Activated CD8-positive, alpha-beta memory T cell treated with anti-CD3 and anti-CD28 coated beads, Interleukin-2, amount 50 U/mL, for 24 hours (primary cell): ENCODE measurements around the gene ADK.
"Not testable (repeated sequence)": the region's sequence is repeated elsewhere in the genome, so short reads cannot be mapped to it uniquely, and the experiment has no call there.

ENCODE experiments used
- DNase-seq: peaks from one replicate; pipeline ENCODE4 v3.0.0-alpha.2; 2020; ENCODE audit errors: extremely low read depth

The ADK gene

DNA sequence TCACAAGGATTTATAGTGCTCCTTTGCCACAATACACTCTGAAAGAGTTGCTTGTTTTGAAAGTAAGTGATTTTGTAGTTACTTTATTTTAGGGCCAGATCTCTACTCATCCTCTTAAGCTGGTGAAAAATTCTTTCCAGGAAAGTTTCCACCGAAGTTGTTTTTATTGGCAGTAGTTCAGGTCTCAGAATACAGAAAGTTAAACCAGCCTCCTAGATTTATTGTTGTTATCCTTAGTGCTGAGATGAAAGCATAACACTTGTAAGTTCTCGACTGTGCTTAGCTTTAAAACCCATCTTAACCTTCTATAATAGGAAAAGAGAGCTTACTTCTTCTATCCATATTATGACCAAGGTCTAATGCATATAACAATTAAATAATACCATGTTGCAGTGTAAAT, 5.9 kb upstream of the ADK start:
- DNase-seq: no peak

DNA sequence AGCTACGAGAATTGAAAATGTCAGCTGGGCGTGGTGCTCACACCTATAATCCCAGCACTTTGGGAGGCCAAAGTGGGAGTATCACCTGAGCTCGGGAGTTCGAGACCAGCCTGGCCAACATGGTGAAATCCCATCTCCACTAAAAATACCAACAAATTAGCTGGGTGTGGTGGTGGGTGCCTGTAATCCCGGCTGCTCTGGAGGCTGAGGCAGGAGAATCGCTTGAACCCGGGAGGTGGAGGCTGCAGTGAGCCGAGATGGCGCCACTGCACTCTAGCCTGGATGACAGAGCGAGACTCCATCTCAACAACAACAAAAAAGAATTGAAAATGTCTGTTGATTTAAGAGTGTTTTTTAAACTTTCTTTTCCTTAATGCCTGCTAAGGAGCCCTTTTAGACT, 4.0 kb upstream of the ADK start:
- not testable (repeated sequence) for DNase-seq

DNA sequence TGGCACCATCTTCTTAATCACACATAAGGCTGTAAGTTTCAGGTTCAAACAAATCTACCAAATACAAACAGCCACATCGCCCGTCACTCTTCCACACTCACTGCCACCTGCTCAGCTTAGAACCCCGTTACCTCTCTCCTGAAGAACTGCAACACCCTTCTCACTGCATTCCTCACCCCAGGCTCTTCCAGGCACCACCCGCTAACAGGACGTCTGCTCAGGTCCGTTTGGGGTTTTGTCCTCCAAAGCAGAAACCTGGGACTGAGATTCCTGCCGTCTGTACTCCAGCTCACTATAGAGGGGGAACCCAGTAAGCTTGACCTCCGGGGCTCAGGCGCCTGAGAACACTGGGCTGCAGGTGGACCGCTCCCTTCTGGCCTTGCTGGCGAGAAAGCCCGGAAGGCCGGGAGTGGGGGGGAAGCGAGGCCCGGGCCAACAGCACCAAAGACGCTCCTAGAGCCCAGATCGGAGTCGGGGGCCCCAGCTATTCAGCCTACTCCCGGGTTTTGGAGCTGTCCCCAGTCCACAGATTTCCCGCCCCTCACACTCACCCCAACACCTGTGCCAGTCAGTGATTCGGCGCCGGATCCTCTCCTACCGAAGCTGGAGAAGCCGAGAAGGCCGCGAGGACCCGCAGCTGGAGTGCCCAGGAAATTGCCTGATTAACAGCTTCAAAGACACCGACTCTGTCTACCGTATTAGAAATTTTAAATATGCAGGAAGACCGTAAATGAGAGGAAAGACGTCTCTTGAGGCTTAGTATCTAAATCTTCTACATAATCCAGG, 624 bp upstream of the ADK start, which contains the start of gene AP3M1:
AP3M1 (minus strand) TSS at position 625 of the 786 bp plus-strand sequence. CDS start 12,449 bp downstream, outside the sequence.
- peak; percentile 63 for DNase-seq

DNA sequence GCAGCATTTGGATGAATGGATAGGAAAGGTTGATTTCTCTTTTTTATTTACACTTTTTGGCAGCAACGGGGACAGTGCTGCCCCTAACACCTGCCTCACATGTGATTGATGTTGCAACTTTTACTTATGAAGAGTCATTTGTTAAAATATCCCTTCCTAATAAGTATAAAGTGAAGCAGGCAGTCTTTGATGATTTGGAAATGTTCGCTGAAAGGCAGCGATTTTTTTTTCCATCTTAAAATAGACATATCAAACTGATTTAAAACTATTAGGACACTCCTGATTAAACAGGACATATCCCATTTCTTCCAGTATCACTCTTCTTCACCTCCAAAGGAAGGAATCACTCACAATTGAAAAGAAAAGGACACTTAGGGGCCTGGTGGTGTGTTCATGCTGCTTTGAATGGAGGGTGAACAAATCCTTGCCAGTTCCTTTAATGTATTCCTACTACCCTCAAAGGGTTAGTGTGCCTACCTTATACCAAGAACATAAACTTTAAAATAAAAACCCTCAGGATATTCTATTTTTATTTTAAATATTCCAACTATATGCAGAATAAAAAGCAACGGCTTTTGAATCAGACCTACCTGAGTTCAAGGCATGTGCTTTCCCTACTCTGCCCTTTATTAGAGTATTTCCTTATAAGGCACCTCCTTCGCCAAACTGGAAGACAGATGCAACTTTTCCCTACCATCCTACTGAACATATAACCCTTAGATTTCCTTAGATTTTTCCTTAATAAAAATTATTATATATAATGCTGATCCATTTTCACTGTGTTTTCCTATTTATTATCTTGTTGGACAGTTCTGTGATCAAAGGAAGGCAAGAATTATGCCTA, 1.1 kb downstream of the ADK start:
- DNase-seq: no peak

DNA sequence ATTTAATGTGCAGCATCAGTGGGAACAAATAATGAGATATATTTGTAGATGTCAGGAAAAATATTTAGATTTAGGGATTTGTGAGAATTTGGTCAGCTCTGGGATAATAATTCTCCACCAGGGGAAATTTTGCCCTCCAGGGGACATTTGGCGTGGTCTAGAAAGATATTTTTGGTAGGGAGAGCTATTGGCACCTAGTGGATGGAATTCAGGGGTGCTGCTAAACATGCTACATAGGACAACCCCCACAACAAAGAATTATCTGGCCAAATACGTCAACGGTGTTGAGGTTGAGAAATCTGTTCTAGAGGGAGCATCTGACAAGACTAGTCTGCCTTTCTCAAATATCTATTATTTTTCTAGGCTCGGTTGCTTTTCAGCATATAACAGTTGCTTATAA, 2.1 kb downstream of the ADK start:
- DNase-seq: no peak

DNA sequence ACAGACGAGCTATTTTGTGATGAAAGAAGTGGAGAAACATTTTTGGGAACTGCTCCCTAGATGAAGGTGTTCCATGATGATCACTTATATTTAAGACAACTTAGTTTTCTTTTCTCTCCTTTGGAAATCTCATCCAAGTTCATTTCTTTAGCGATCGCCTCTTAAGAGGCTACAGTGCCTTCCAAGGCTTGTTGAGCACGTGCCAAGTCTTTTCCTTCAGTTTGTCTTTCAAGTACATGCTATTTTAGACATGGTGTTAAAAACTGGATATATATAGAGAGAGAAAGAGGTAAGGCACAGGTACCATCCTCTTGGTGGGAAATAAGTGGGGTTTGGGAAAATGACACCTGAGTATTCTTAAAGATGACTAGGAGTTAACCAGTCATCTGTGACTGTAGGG, 2.7 kb downstream of the ADK start:
- DNase-seq: no peak

DNA sequence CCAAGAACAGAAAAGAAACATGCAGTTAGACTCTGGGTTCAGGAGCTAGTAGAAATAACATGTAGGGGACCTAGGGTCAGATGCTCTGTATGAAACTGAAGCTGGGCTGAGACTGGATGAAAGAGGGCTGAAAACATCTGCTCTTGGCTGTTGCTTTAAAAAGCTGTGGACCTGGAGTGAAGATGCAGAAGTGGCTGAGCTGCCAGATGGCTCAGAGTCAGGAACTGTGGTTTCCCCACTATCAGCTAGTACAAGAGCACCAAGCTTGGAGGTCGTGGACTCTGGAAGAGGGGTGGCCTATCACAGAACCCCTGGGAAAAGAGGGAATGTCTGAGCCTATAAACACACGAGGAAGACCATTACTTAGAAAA, 5.9 kb downstream of the ADK start:
- DNase-seq: no peak

DNA sequence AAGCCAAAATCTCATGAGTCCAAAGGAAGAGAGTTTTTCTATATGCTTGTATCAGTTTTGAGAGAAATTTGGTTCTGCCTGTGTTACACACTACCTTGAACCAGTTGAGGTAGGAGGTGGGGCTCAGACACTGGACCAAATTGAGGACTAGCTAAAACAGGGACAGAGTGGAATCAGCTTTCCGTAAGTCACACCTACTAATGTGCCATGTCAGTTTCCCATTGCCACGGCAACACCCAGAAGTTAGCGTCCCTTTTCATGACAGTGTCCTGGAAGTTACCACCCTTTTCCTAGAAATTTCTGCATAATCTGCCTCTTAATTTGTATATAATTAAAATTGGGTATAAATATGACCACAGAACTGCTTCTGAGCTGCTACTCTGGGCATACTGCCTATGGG, 9.0 kb downstream of the ADK start:
- no peak for DNase-seq

DNA sequence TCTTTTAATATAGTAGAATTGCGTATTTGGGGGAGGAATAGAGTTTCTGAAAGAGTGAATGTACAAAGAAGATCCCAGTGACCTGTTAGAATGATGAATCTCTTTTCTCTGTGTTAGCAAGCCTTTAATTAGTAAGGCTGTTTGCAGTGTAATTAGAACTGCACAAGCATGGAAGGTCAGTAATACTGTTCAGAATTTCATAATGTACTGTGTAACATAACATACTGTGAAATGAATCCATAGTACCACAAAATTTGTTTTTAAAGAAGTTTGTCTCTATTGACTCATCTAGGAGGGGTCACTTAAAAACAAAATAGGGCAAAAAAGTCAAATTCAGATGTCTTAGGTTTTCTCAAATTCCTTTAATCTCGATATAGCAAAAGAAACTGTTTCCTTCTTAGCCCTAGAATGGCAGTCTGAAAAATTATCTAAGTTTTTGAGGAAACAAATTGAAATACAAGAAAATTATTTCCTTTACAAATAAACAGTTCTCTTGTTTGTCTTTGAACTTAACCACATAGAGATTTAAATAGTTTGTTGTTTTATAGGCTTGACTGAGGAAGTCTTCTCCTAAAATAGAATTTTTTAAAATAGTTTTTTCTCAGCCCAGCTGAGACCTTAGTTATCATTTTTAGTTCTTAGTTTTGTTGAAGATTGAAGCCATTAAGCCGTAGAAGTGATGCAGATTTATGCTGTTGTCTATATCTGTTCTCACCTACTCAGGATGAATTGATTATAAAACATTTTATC, 12.5 kb downstream of the ADK start:
- DNase-seq: no peak

DNA sequence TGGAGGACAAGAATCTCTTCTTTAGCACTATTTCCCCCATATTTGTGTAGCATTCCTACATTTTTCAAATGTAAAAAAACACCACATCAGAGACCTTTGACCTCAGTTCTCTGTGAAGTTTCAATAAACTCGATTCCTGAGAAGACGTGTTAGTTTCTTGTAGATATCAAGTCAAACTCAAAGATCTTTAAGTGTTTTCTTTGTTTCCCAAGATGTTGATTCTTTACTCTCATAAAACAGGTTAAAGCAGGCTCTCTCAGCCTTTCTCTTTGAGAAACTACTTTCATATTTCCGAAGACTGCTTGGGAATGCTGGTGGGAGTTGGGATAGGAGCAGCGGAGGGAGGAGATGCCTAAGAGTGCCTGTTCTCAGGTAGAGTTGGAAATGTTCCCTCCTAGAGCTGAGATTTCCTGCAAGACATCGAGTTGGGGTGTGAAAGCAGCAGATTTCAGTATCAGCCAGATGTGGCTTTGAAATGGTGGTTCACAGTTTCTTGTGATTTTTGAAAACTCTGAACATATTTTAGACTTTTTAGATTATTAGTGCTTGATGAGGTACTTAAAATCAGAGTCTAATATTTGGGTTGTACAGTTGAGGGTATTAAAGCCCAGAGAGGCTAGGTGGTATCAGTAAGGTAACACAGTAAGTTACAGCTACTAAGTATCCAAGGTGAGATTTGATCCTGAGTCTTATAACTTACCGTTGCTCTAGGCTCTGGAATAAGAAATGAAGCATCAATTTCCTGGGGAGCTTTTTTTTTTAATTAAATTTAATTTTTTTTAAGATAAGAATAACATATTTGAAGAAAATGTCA, 13.9 kb downstream of the ADK start:
- no peak for DNase-seq

DNA sequence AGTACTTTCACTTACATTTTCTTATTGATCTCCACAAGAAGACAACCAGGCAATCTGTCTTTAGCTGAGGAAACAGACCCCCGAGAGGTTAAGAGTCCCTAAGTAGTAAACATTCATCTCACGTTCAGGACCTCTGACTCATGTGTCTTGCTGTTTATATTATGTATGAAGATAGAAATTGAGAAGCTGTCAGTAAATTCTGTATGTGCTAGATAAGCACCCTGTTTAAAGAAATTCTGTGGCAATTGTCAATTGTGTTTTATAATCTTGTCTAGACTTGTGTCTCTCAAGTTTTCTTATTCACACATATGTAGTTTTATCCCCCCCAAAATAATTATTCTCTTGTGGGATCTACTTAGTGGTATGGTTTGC, 14.5 kb downstream of the ADK start:
- DNase-seq: no peak

DNA sequence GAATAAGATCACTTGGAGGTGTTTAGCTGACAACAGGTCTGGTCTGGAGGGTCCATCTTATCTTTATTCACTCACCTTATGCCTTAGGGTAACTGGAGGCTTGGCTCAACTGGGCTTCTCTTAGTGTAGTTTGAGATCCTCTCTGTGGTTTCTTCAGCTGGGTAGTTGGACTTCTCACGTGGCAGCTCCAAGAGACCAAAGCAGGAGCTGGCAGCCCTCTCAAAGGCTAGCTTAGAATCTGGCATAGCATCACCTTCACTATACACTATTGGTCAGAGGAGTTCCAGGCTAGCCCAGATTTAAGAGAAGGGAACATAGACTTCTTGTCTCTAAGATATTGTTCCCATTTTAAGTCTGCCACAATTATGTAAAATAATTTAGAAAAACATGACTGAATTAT, 16.4 kb downstream of the ADK start:
- no peak for DNase-seq

DNA sequence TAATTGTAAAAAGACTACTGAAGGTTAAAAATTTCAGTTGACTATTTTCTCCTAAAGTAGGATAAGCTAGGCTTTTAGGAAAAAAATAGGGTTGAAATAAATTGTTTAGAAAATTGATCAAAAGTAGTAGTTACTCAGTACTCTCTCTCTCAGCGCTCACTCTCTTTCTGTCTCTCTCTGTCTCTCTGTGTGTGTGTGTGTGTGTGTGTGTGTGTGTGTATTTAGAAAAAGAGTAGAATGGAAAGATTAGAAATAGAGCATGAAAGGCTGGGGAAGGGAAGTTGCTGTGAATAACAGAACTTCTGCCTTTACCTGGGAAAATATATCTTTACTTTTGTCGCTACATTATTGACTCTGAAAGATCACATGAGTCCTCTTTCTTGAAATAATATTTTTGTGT, 20.6 kb downstream of the ADK start:
- no peak for DNase-seq

DNA sequence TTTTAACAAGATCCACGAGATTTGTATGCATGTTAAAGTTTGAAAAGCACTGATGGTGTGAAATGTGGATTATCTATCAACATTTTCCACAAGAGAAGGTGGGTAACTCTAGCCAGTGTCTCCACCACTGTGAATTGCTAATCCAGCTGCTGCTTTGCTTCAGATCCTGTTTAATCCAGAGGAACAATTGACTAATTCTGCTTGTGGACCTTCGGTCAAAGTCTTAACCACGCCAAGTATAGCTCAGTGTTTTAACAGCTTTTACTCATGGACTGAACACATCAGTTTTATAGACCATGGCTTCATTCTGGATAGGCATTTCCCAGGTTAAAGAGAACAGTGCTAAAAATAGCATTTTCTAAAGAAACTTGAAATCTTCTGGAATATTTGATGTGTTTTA, 23.5 kb downstream of the ADK start:
- DNase-seq: no peak

DNA sequence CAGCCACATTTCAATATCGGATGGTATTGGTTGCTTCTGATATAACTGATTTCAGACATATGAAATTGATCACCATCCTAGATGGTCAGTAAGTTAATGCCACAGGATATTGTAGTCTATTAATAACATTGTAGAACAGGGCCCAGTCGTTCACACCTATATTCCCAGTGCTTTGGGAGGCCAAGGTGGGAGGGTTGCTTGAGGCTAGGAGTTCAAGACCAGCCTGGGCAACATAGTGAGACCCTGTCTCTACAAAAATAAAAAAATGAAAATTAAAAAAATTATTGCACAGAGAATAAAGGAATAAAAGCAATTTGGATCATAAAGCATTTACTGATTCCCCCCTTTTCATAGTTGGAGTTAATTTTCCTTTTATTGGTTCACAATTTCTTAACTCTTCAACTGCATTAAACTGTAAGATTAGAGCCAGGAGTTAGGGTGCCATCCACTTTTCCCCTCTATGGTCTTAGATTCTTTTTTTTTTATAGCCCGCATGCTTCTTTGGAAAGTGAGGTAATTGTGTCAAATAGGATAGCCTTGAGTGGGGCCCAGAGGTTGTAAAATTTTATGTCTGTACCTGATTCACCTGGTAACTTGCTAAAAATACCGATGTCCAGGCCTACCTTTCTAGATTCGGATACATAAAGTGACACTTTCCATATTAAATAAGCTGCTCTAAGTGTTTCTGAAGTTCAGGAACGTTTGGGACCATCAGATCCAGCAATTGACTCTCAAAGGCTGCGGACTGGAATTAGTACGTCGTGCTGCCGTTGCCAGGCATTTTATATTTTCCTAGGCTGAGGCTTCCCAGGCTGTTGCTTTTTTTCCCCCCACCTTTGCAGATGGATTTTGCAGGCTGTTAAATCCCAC, 24.7 kb downstream of the ADK start:
- DNase-seq: no peak

DNA sequence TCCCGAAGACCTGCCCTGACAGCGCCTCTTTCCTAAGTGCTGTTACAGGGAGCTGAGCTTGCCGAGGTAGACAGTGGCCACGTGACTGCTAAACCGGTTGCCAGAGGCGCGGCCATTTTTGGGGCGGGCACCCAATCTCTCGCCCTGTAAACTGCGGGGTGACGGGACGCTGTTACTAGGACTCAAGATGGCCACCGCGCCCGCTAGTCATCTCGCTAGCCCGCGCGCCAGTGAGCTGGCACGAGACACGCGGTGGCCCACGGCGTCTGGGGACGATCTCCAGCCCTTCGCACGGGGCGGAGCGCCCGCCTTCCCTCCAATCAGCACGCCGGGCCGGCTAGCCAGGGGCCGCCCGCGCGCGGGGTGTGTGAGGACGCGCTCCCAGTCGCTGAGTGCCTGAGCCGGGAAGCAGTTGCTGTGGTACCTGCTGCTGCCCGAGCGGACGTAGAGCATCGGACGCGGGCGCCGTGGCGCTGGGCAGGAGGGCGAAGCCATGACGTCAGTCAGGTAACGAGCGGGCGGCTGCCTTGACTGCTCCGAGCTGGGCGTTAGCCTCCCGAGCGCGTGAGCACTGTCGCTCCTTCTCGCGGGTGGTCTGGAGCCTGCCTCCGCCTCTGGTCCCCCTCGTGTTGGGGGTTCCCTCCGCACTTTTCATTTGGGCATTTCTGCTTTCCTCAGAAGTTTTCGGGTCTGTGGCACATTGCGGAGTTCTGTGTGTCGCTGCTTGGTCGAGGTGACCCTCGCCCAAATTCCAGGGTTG, 25.5 kb downstream of the ADK start:
- peak; percentile 90 for DNase-seq

DNA sequence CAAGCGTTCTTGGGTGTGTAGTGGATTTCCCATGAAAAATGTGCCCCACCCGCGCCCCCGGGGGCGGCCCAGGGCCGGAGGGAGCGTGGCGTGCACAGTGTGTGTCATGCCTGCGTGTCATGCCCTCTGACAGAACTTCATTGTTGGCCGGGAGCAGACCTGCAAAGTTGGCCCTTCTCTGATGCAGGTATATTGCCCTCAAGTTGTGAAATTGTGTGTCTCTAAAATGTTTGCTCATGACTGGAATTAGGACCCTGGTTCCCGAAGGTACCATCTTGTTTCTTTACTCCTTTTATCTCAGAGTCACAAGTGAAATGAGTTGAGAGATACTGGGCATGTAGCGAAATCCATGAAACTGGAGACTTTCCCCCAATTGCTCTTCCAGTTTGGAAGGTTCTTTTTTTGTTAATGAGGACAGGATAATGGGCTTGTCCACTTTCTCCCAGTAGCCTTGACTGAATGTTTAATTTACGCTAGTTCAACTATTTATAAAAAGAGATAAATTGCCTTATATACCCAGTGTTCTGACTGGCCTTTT, 26.2 kb downstream of the ADK start:
- DNase-seq: no peak

DNA sequence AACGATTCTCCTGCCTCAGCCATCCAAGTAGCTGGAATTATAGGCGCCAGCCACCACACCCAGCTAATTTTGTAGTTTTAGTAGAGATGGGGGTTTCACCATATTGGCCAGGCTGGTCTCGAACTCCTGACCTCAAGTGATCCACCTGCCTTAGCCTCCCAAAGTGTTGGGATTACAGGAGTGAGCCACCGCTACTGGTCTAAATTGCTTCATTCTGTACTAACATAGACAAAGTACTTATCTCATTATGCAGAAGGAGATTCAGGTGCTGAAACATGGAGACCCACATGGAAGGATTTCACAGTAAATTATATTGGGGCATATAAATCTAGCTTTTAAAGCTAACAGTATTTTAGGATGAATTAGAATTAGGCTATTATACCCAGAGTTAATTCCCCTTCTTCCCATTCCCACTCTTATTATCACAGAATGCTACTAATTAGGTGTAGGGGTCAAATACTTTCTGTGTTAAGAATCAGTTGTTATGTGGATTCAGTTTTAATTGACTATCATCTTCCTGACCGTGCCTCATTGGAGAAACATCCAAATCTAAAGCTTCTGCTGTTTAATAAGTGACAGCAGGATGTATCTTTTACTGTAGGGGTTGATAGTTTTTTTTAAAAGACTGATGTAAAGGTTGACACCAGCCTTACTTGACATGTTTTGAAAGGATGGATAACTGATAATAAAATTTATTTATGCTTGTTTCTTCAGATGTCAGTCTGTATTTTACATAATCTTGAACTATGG, 27.2 kb downstream of the ADK start:
- no peak for DNase-seq
